ENCODE data around the gene GALM.

GALM gene

DNA sequence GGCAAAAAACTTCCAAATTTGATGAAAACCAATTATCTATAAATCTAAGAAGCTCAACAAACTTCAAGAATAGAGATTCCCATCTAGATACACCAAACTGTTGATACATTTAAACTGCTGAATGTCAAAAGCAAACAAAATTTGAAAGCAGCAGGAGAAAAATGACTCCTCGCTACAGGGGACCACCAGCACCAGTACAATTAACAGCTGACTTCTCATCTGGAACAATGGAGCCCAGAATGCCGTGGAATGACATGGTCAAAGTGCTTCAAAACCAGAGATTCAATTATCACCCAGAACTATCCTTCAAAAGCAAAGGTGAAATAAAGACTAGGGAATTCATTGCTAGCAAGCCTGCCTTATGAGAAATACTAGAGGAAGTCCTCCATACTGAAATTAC, 73.6 kb downstream of the GALM start:
- TF ChIP-seq, protein P1, sequence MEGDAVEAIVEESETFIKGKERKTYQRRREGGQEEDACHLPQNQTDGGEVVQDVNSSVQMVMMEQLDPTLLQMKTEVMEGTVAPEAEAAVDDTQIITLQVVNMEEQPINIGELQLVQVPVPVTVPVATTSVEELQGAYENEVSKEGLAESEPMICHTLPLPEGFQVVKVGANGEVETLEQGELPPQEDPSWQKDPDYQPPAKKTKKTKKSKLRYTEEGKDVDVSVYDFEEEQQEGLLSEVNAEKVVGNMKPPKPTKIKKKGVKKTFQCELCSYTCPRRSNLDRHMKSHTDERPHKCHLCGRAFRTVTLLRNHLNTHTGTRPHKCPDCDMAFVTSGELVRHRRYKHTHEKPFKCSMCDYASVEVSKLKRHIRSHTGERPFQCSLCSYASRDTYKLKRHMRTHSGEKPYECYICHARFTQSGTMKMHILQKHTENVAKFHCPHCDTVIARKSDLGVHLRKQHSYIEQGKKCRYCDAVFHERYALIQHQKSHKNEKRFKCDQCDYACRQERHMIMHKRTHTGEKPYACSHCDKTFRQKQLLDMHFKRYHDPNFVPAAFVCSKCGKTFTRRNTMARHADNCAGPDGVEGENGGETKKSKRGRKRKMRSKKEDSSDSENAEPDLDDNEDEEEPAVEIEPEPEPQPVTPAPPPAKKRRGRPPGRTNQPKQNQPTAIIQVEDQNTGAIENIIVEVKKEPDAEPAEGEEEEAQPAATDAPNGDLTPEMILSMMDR (IDR thresholded peaks at IDR 0.05): no peak

GRCh38 chr2:38740851-38741731, 75.2 kb downstream of the GALM start:
- TF ChIP-seq, protein P1 (IDR thresholded peaks at IDR 0.05): peak; percentile 48

- TF ChIP-seq, protein P1 (IDR thresholded peaks at IDR 0.05): no peak
Measured at GRCh38 chr2:38742797-38743559, 77.1 kb downstream of the GALM start.

DNA sequence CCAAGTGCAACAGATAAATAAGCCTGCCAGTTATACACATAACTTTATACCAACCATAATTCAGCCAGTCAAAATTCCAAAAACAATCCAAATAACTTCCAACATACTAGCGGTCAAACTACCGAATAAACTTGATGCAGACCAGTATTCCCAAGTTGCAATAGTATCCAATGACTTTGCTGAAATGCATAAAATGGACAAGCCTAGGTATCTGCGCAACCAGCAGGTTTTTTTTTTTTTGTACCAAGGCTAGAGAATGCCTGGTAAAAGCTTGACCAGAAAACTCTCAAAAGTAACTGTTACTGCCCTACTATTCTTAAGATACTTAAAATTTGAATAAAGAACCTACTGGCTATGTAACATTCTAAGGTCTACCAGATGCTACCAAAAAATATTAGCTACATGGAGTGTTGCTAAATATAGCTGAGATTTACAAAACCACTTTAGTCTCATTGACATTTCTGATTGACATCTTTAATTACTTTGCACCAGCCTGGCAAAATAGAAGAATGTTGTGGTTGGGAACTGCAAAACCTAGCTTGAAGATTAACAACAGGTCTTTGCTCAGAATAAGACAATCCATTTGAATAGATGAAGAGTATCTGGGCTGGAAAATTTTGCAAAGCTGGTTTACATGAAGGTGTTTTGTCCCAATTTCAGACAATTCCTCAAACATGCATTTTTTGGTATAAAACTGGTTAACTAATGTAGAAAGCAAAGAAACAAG, 77.9 kb downstream of the GALM start:
- TF ChIP-seq, protein P1 (IDR thresholded peaks at IDR 0.05): no peak

GRCh38 chr2:38744399-38744780, 78.5 kb downstream of the GALM start:
- TF ChIP-seq, protein P1 (IDR thresholded peaks at IDR 0.05): no peak

DNA sequence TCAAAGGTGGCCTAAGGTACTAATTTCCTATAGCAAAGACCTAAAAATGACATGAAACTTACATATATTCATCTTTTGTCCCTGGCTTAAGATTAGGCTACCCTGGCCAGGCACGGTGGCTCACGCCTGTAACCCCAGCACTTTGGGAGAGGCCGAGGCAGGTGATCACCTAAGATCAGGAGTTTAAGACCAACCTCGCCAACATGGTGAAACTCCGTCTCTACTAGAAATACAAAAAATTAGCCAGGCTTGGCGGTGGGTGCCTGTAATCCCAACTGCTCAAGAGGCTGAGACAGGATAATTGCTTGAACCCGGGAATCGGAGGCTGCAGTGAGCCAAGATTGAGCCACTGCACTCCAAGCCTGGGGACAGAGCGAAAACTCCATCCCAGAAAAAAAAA, 79.4 kb downstream of the GALM start:
- TF ChIP-seq, protein P1 (IDR thresholded peaks at IDR 0.05): no peak

GRCh38 chr2:38747007-38747424, 81.1 kb downstream of the GALM start:
- TF ChIP-seq, protein P1 (IDR thresholded peaks at IDR 0.05): no peak
